ENCODE data around the gene TIMP3. TPM values are rescaled to one million over a fixed set of nuclear protein-coding genes. Genes with fewer than 3 reads are reported as not detected.

TIMP3 gene
- total and polyA plus RNA-seq, 2 donors (not counting 3 experiments of a cell fraction or from before 2014, with no cell fraction given): 0.22 to 2.0 TPM

- FAIRE-seq: no peak
- TF ChIP-seq MYC (IDR thresholded peaks at IDR 0.05; ENCODE audit: low read depth, low read length) (no peak), JUN (IDR thresholded peaks at IDR 0.05; ENCODE audit: borderline replicate concordance, insufficient read depth, insufficient read length, low read depth) (no peak), MAX (IDR thresholded peaks at IDR 0.05; ENCODE audit: insufficient read depth, insufficient read length) (no peak), CTCF (IDR thresholded peaks at IDR 0.05; ENCODE audit: extremely low read depth in 1 of 2, insufficient read depth in 1 of 2, low read depth in 1 of 2, low read length in 2 of 2) (no peak), POLR2A (IDR thresholded peaks at IDR 0.05; ENCODE audit: low read depth, low read length) (no peak), GATA2 (IDR thresholded peaks at IDR 0.05; ENCODE audit: insufficient read depth, insufficient read length, low read depth, low read length) (no peak), FOS (IDR thresholded peaks at IDR 0.05; ENCODE audit: borderline replicate concordance, insufficient read depth, low read length) (no peak), POLR2AphosphoS5 (IDR thresholded peaks at IDR 0.05; ENCODE audit: insufficient read depth, low read depth, low read length) (no peak), EZH2 (IDR thresholded peaks at IDR 0.05; ENCODE audit: borderline replicate concordance, low read depth, low read length, severe bottlenecking) (no peak)
- no peaks in the 10 kb centered on the region for H4K20me1 ChIP-seq (replicated peaks; ENCODE audit: control insufficient read depth, extremely low read depth, insufficient read depth, low read length)
- DNase-seq (ENCODE audit: low read depth, low spot score): no peak
- no peak overlapping the region for H3K9ac ChIP-seq (replicated peaks; ENCODE audit: extremely low read depth, insufficient read depth, low read length)
- H3K27ac ChIP-seq (ENCODE audit: insufficient read depth, low read depth, low read length): no peak overlapping the region
- no peaks in the 10 kb centered on the region for H3K9me3 ChIP-seq (replicated peaks; ENCODE audit: control insufficient read depth, insufficient read depth, low read length)
- no peak overlapping the region for H3K4me3 ChIP-seq (replicated peaks in 1 of 3; ENCODE audit: insufficient read depth in 1 of 3, low read depth in 1 of 3, low read length in 3 of 3)
- ChIA-PET POLR2A (no interaction called here), CTCF (no interaction called here)
- no peaks in the 10 kb centered on the region for H3K9me1 ChIP-seq (replicated peaks; ENCODE audit: control insufficient read depth, extremely low read depth, insufficient read depth, low read length)
- no peak overlapping the region for H3K4me2 ChIP-seq (ENCODE audit: insufficient read depth, low read length)
- no peaks in the 10 kb centered on the region for H3K4me1 ChIP-seq (ENCODE audit: control insufficient read depth, extremely low read depth, insufficient read depth, low read length)
- H3K79me2 ChIP-seq (ENCODE audit: control insufficient read depth, insufficient read depth, low read length): no peaks in the 10 kb centered on the region
- intact Hi-C loops (cut with micrococcal nuclease) (no loop called here), dilution Hi-C loops (cut with MboI; ENCODE audit: extremely low pct_ligation_motif_present, low sequenced_read_pairs) (no loop called here)
- no peaks in the 10 kb centered on the region for H3K27me3 ChIP-seq (ENCODE audit: control insufficient read depth in 2 of 2, insufficient read depth in 2 of 2, low read length in 2 of 2)
- BruUV-seq (replicated peaks): no TSS peak
- H2AFZ ChIP-seq (ENCODE audit: low read depth, low read length): no peak overlapping the region
- no peaks in the 10 kb centered on the region for H3K36me3 ChIP-seq (ENCODE audit: control insufficient read depth in 2 of 2, extremely low read depth in 1 of 2, insufficient read depth in 2 of 2, low read length in 2 of 2)
Observed at GRCh38 chr22:32760396-32760795, 41.1 kb upstream of the TIMP3 start.
